HG03175 (cell line): ENCODE data around the gene AVPR2.

Experiments
- ATAC-seq: cut with Tn5 transposase; IDR thresholded peaks from one replicate; pipeline ENCODE4 v1.9.1; 2021; ENCODE audit warnings: mild to moderate bottlenecking, moderate library complexity; ENCODE audit not compliant: unreplicated experiment

Gene AVPR2

DNA sequence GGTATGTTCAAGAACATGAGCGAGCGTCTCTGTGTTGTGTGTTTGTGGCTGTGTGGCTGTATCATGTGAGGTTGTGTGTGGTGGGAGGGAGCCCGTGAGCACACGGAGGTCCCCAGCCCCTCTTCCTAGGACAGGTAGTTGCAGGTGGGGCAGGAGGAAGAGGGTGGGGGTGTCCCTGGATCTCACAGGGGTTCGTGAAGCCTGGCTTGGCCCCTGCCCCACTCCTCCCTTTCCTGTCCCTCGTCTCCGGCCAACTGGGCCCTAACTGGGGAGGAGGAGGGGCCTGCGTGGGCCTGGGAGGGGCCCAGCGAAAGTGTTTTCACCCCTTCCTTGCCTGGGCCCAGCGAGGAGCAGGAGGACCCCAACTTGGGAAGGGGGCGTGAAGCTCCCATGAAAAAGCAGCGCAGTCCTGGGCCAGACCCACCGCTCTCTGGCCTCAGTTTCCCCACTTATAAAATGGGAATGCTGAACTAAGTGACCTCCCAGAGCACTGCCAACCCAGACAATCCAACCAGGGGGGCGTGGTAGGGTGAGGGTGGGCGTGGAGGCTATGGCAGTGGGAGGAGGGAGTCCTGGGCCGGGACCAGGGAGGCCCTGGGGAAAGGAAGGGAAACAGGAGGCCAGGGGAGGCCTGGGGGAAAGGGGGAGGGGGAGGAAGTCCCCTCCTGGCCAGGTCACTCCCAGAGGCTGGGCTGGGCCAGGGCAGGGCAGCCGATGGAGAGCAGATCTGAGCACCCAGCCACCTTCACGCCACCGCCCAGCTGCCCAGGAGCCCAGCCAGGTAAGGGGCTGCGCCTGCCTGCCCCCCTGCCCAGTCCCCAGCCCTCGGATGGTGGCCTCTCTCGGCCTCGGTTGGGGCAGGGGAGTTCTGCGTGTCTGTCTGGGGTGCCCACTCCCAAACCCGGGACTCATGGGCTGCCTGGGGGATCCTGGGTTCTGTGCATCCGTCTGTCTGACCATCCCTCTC lies at the start of gene AVPR2:
TSS of gene AVPR2 (plus strand) at position 683 of the 967 bp plus-strand sequence. CDS start 473 bp downstream, outside the sequence.
- ATAC-seq = no peak

DNA sequence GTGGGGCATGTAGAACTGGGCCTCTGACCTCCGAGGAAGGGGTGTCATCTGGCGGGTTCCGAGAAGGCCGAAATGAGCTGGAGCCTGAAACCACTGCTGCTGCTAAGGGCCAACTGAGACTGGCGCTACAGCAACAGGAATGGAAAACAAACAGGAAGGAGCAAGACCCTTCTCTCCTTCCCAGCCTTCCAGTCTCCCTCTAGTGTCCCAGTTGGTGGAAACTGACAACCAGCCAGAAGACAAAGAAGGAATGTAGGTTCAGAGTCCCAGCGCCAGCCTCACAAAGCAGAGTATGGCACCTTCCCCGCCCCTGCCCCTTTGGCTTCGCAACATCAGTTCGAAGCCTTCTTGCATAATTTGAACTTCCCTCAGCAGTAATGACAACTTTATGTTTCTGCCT lies 49.8 kb upstream of the AVPR2 start:
- no peak for ATAC-seq

DNA sequence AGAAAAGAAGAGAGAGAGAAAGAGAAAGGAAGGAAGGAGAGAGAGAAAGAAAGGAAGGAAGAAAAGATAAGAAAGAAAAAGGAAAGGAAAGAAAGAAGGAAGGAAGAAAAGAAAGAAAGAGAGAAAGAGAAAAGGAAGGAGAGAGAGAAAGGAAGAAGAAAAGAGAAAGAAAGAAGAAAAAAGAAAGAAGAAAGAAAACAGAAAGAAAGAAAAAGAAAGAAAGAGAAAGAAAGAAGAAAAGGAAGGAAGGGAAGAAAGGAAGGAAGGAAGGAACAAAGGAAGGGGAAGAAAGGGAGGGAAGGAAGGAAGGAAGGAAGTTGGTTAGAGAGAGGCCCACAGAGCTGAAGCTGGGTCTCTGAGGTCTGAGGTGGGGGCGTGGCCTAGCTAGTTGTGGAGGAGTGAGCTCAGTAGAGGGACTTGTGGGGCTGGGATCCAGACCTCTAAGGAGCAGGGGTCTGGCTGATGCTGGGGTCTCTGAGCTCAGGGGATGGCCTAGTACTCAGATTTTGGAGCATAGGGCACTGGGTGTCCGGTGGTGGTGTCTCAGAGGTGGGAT lies 47.0 kb upstream of the AVPR2 start:
- no peak for ATAC-seq

DNA sequence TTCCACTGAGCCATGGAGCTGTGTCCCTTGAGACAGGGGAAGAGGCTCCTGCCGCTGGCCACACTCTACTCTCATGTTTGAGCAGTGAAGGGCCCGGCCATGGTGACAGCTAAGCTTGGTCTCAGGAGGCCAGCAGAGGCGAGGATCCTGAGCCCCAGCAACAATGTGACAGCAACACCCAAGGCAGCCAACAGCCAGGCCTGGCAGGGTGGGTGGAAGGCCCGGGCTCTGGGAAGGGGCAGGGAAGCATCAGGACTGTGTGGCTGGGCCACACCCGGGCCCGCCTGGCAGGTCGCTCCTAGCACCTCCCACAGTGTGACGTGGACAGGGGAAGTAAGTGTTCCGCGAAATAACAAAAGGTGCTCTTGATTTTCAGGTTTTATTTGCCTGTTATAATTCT lies 43.3 kb upstream of the AVPR2 start:
- no peak for ATAC-seq

DNA sequence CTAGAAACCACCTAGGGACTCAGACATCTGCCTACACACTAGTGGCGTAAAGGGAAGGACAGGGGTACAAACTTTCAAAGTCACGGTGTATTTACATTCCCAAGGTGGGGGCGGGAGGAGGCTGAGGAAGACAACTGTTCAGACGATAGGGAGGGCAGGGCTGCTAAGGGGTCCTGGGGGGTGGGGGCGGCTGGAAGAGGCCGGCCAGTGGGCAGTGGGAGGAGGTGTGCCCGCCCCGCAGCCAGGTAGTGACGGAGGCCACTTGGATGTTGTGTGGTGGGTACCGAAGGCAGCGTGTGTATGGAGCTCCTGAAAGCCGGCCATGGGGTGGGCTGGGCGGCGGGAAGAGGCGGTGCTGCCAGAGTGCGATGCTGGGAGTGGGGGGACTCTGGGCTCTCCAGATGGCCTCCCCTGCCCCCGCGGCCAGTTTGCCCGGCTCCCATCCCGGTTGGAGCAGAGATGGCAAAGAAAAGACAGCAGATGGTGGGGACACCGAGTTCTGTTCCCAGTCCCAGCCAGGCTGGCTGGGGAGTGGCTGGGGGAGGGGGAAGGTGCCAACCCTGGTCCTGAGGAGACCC lies 42.7 kb upstream of the AVPR2 start:
- ATAC-seq = no peak

DNA sequence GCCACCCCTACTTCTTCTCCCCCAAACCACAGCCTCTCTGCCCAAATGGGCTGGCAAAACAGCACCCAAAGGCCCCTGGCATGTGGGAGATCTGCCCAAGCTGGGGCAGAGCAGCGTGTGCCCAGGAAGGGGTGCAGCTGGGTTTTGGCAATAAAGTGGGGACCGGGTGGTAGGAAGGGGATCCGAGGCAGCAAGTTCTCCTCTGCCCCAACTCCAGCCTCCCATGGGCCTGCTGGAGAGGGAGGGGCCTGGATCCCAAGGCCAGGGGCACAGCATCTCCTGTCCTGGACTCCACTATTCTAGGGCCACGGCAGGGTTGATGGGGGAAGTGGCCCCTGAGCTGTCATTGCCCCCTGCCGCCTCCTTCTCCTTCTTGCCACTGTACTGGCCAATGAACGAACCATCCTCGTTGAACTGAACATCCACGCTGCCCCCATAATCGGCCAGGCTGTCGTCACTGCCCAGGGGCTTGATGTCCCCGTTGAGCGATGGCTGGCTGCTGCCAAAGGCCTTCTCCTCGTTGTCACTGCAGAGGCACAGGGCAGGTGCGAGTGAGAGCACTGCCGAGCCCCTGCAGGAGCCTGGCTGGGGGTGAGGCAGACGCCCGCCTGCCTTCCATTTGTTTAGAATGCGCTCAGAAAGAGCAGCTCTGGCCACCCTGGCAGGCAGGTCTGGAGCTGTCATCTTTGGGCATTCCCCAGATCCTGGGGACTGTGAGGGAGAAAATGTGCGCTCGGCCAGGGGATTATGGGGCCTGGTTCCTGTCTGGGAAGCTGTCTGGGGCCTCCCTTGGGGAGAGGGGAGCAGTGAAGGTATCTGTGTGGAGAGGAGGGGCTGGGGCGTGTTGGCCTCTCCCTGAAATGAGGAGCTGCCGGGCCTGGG lies 41.9 kb upstream of the AVPR2 start:
- ATAC-seq = no peak

DNA sequence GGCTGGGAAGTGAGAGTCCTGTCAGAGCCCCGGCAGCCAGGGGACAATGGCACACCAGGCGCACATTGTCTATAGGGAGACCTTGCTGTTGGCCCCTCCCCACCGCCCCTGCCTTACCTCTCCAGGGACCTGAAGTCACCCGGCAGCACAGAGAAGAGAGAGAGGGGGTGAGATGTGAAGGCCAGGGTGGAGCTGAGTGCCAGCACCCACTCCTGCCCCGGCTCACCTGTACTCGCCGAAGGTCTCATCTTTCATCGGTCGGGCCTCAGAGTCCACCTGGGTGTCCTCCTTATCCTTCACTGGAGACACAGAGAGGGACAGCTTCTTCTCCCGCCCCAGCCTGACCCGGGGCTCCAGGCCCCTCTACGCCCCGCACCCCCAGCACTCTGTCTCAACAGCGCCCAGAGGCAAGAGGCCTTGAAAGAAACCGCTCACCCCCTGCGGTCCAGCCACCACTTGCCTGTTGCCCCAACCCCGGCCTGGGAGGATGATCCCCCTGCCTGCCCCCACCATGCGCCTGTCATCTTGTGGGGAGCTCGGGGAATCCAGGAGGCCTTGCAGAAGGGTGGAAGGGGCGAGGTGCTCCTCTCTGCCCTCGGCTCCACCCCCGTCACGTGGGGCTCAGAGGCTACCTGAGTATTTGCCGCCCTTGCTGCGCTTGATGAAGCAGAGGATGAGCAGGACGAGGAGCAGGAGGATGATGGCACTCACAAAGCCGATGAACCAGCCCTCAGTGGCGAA lies 41.1 kb upstream of the AVPR2 start:
- no peak for ATAC-seq

DNA sequence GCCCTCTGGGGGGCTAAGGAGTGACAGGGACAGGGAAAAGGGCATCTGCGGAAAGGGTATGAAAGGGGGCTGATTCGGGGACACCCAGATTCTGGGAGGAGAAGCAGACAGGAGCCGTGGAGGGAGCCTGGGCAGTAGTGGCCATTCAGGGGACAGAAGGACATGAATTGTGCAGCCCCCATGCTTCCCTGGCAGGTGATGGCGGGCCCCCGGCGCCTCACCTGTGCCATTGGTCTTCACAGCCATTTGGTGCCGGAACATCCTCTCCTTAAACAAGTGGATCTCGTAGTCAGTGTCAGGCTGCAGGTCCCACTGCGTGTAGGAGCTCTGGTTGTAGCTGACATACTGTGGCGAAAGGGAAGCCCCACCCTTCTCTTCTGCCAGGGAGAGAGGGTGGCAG lies 40.4 kb upstream of the AVPR2 start:
- no peak for ATAC-seq

DNA sequence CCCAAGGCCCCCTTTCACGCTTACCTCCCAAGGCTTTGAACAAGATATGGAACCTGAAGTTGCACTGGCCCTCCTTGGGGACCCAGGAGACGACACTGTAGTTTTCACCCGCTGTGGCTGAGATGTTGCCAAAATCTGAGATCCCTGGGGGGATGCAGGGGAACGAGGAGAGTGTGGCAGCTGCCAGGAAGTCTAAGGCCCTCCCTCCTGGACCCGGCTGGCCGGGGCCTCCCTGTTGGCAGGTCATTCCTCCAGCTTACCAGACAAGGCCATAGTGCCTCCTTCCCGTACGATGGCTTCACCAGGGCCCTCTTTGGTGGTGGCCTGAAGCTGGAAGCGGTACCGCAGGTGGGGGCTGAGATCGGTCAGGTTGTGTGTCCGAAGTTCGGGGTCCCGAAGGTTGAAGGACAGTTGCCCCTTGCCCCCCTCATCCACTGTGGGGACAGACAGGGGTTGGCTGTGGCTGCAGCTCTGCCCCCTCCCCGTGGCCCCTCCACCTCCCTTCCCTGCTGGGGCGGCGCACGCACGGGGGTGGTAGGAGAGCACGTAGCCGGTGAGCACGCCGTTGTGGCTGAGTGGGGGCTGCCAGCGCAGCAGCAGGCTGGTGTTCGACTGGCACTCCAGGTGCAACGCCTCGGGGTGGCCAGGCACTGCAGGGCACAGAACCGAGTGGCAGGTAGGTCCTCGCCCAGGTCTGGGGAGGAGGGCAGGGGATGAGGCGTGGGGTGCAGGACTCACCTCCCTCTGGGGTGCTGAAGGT lies 39.7 kb upstream of the AVPR2 start:
- ATAC-seq = no peak

DNA sequence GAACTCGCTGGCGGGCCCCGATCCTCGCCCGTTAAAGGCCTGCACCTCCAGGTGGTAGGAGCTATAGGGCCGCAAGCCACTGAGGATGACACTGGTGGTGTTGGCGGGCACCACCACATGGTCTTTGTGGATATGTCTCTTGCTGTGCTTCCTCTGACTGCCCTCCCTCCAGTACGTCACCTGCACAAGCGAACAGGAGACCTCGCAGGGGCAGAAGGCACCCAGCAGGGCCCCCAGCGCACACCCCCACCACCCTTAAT lies 39.2 kb upstream of the AVPR2 start:
- ATAC-seq = no peak

DNA sequence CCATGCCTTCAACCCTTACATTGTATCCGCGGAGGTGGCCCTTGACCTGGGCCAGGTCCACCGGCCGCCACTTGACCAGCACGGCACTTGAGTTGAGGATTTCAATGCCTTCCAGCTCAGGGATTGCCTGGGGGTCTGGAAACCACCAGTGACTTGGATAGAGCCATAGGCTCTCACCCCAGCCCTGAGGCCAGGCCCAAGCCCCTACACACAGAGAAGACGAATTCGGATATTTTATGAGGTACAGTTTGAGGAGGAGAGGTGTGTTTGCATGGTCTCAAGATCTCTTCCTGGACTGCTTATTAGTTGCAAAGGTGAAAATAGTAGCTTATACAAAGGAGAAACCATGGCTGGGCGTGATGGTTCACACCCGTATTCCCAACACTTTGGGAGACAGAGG lies 38.8 kb upstream of the AVPR2 start:
- ATAC-seq = no peak

DNA sequence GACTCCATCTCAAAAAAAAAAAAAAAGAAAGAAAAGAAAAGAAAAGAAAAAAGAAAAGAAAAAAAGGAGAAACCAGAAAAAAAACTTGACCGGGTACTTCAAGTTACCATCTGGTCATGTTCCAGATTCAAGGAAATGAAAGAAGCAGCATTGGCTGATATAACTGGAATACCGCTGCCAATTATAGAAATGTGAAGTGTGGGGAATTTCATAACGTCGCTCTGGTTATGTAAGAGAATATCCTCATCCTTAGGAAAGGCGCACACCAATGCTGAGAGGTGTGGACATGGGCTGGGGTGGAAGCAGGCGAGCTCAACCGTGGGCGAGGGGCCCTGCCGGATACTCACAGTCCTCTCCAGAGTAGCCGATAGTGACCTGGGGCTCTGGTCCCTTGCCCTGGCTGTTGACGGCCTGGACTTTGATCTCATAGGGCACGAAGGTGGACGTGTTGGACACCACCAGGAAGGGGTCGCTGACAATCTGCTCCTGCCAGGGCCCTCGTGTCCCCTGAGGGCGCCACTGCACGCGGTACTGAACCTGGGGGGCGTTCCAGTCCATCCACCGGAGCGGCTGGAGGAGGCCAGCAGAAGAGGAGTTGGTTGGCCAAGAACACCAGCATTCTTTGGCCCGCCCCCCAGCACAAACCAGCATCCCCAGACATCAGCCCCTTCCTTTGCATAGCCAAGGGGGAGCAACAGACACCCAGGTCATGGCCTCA lies 38.0 kb upstream of the AVPR2 start:
- no peak for ATAC-seq

DNA sequence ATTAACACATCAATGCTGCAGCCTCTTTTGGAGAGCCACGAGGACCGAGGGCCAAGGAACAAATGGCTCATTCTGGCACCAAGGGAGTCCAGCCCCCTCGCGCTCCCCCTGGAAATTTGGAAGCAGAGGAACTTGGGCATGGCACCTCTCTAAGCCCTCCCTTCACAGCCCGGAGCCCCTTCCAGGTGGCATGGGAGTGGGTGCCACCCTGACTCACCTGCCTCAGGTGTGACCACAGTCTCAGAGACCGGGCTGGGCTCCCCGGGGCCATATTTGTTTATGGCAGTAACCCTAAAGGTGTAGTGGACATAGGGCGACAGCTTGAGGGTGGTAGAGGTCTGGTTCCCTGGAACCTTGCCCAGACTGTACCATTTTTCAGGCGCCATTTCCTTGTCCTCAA lies 37.3 kb upstream of the AVPR2 start:
- no peak for ATAC-seq

DNA sequence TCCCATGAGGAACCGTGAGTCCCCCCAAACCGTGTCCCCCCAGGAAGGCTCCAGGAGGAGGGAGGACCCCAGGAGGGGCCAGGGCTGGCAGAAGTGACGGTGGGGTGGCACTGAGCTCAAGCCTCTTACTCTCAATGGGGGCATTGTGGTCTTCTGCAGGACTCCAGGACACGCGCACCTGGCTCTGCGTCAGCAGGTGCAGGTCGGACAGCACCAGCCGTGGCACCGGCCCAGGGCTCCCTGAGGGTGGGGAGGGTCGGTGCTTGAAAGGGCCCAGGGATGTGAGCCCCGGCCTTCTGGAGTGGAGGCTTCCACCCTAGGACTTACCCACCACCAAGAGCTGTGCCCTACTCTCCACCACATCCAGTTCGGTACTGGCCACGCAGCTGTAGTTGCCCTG lies 36.8 kb upstream of the AVPR2 start:
- no peak for ATAC-seq

DNA sequence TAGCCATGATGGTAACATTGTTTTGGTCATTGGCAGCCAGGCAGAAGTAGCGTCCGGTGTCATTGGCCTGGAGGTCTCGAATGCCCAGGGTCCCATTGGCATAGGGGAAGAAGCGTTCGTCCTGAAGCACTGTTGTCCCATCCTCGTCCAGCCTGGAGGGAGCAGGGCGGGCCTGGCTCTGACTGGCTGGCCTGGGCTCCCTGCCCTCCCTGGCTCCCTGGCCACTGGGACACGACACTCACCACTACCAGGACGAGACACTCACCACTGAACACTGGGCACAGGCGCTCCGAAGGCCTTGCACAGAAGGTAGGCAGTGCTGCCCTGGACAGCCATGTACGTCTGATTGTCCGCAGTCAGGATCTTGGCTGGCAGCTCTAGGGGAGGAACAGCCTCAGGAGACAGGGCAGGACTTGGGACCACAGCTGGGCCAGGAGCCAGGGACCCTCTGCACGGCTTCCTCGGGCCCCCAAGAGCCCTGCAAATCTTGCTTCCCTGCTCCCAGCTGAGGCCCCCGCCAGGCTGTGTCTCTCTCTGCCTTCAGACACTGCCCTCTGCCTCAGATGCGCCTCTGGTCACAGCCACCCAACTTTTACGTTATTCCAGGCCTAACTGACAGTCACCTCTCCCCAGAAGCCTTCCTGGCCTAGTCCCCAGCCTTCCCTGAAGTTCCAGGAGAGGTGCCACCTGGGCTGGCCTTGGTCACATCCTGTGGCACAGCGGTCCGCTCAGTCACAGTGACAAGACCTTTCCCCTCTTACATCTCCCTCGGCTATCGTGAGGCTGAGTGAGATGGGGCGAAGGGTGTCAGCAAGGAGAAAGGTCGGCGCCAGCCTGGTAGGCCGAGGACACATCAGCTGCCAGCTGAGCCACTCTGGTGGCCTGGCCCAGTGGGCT lies 35.6 kb upstream of the AVPR2 start:
- no peak for ATAC-seq

DNA sequence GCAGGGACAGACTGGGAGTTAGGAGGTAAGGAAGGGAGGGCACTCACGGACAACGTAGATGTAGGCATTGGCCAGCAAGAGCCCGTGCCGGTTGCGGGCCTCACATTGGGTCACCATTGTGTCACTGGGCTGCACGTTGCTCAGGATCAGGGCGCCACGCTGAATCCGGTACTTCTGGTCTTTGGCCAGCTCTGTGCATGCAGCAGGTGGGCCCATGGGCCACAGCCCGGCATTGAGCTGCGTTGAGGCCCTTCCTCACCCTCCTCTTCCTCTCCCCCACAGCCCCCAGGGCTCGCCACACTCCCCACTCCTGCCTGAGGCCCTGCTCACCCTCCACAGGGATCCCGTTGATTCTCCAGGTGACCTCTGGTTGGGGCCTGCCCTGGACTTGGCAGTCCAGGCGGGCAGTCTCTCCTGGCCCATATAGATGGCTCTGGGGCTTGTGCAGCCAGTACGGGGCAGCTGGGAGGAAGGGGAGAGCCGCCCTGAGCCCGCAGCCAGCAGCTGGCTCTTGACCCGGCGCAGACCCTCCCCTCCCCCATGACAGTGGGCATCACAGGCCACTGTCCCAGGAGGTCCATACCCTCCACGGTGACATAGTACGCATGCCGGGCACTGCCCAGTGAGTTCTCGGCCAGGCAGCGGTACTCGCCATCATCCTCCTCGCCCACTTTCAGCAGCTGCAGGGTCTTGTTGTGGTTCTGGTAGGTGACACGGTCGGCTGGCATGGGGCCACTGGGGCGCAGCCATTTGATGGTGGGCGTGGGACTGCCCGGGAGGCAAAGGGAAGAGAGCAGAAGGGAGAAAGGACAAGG lies 34.8 kb upstream of the AVPR2 start:
- ATAC-seq = no peak

DNA sequence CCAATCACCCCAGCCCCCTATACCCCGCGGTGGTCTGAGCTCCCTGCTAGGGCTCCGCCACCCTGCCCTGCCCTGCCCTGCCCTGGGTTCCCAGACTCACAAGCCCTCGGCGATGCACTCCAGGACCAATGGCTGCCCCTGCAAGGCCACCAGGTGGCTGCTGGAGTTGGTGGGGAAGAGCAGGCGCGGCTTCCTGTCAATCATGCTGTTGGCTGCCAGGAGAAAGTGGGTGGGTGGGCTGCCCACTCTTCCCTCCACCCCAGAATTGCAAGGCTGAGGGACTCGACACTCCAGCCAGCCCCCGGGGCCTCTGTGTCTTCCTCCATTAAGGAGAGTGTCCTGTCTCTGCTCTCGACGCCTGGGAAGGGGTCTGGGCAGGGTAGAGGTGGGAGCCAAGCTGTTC lies 34.2 kb upstream of the AVPR2 start:
- no peak for ATAC-seq
